Activated T-helper 9 cell treated with anti-CD3 and anti-CD28 coated beads, Interleukin-2, amount 50 U/mL, for 16 hours (primary cell): ENCODE data around the gene CYP26B1.
A peak's percentile ranks its signal among the peaks of the same experiment; 100 is the strongest.

Experiments used
- DNase-seq: peaks from one replicate; pipeline ENCODE4 v3.0.0-alpha.2; 2020; ENCODE audit warnings: low read depth

CYP26B1 gene

GRCh38 chr2:72155151-72155550 lies 7.5 kb upstream of the CYP26B1 start:
- no peak for DNase-seq

GRCh38 chr2:72154386-72154975 lies 6.8 kb upstream of the CYP26B1 start:
- DNase-seq: no peak

GRCh38 chr2:72153924-72154323 lies 6.3 kb upstream of the CYP26B1 start:
- DNase-seq: no peak

- DNase-seq: no peak
Observed at GRCh38 chr2:72153026-72153791, 5.5 kb upstream of the CYP26B1 start.

- DNase-seq: no peak
Observed at GRCh38 chr2:72150861-72151356, 3.2 kb upstream of the CYP26B1 start.

- DNase-seq: peak; percentile 33
Observed at GRCh38 chr2:72150157-72150860, 2.6 kb upstream of the CYP26B1 start.

- DNase-seq: no peak
Observed at GRCh38 chr2:72149556-72150156, 2.0 kb upstream of the CYP26B1 start.

- DNase-seq: no peak
Observed at GRCh38 chr2:72148837-72149555, 1.3 kb upstream of the CYP26B1 start.

- no peak for DNase-seq
Observed at GRCh38 chr2:72148003-72148836, 558 bp upstream of the CYP26B1 start.

- no peak for DNase-seq
Observed at GRCh38 chr2:72146347-72147302, 1.0 kb downstream of the CYP26B1 start.

- no peak for DNase-seq
Observed at GRCh38 chr2:72145658-72146329, 1.9 kb downstream of the CYP26B1 start.

GRCh38 chr2:72145289-72145657 lies 2.4 kb downstream of the CYP26B1 start:
- DNase-seq: no peak

GRCh38 chr2:72144632-72145288 lies 2.9 kb downstream of the CYP26B1 start:
- no peak for DNase-seq

GRCh38 chr2:72144274-72144631 lies 3.4 kb downstream of the CYP26B1 start:
- DNase-seq: no peak

GRCh38 chr2:72143441-72144273 lies 4.0 kb downstream of the CYP26B1 start:
- DNase-seq: no peak

GRCh38 chr2:72142570-72143440 lies 4.9 kb downstream of the CYP26B1 start:
- no peak for DNase-seq

- no peak for DNase-seq
Observed at GRCh38 chr2:72141881-72142451, 5.7 kb downstream of the CYP26B1 start.
